ENCODE results near the gene ETNK2.

GRCh38 chr1:204108312-204109141, 43.3 kb downstream of the ETNK2 start:
- no peak for TF ChIP-seq CTCF (IDR thresholded peaks at IDR 0.05 in 4 of 5, conservative IDR thresholded peaks at IDR 0.05 in 1 of 5)
- TF ChIP-seq POLR2A (IDR thresholded peaks at IDR 0.05): no peak
